Uterus (tissue), 4 donors: ENCODE results near the gene LIN52. TPM values are rescaled to one million over a fixed set of nuclear protein-coding genes. Genes with fewer than 3 reads are reported as not detected.

ENCODE experiments used
- DNase-seq, 2 donors: peaks; one replicate each; pipeline ENCODE4 v3.0.0-alpha.2; 2019 to 2020
- H3K27ac ChIP-seq, 2 donors: fragments of 200-600 bp; sonication (generic); 1 replicate in 1 of 2; 2 replicates in 1 of 2; pipeline ENCODE4 v1.5.1; 2016 to 2018
- H3K27me3 ChIP-seq, 2 donors: fragments of 200-600 bp; sonication (generic); one replicate each; pipeline ENCODE4 v1.5.1; 2018 to 2019; ENCODE audit warnings: control low read depth in 1 of 2
- H3K36me3 ChIP-seq, 2 donors: fragments of 200-600 bp; sonication (generic); one replicate each; pipeline ENCODE4 v1.5.1; 2019; ENCODE audit warnings: control low read depth in 1 of 2
- H3K4me1 ChIP-seq, 2 donors: fragments of 200-600 bp; sonication (generic); one replicate each; pipeline ENCODE4 v1.5.1; 2018 to 2019; ENCODE audit warnings: control low read depth in 1 of 2
- H3K4me3 ChIP-seq, 2 donors: fragments of 200-600 bp; sonication (generic); 1 replicate in 1 of 2; 2 replicates in 1 of 2; pipeline ENCODE4 v1.5.1; 2018 to 2019; ENCODE audit warnings: mild to moderate bottlenecking in 1 of 2
- H3K9me3 ChIP-seq, 2 donors: fragments of 200-600 bp; sonication (generic); one replicate each; pipeline ENCODE4 v1.5.1; 2019; ENCODE audit warnings: control low read depth in 1 of 2
- CTCF ChIP-seq, 4 experiments: fragments of 200-600 bp in 2 of 4; fragments of 450-650 bp in 2 of 4; sonication (generic) in 2 of 4; IDR thresholded peaks; one replicate each; pipeline ENCODE4 v1.5.1; 2016 to 2019; ENCODE audit warnings: antibody characterized with exemption in 4 of 4, mild to moderate bottlenecking in 2 of 4, moderate library complexity in 1 of 4
- POLR2A ChIP-seq, 2 donors: fragments of 450-650 bp; IDR thresholded peaks; one replicate each; pipeline ENCODE4 v1.6.1; 2016; ENCODE audit warnings: antibody characterized with exemption in 2 of 2, mild to moderate bottlenecking in 1 of 2, moderate library complexity in 1 of 2
- intact Hi-C: fragments of 100-400 bp; cut with DNase I; formaldehyde crosslinking; loops from one replicate; pipeline ENCODE4 v1.15.1; 2023; ENCODE audit warnings: low total_unique reads
- total RNA-seq, 4 donors: library from RNA; depleted of rRNA in 3 of 4; stranded (reverse); fragments of >200 nt in 3 of 4; gene quantifications; one replicate each; pipeline versions ENCODE4 v1.1.0 to v1.2.4, GENCODE V29; 2014 to 2023
- donor health status: DM: yes; HTN: yes; CAD: no.

LIN52 gene
- total RNA-seq, 4 donors from 2014 or later, result 4.4 to 12.7 (median 11.7) TPM

- Histone ChIP-seq H3K9me3 (no peaks in the 10 kb centered on the region), H3K36me3 (no peaks in the 10 kb centered on the region), H3K4me3 (no peak overlapping the region), H3K27me3 (no peaks in the 10 kb centered on the region), H3K4me1 (no peaks in the 10 kb centered on the region), H3K27ac (no peak overlapping the region)
- DNase-seq, result no peak
- intact Hi-C loops, result no loop called here
- TF ChIP-seq POLR2A (IDR thresholded peaks at IDR 0.05) (no peak), CTCF (IDR thresholded peaks at IDR 0.05) (no peak)
These were observed 57.8 kb downstream of the LIN52 start for GRCh38 chr14:74142523-74142922.

GRCh38 chr14:74144789-74145188 is 60.0 kb downstream of the LIN52 start:
- no peak for DNase-seq
- Histone ChIP-seq H3K27me3 (no peaks in the 10 kb centered on the region), H3K36me3 (no peaks in the 10 kb centered on the region), H3K4me1 (no peaks in the 10 kb centered on the region), H3K4me3 (no peak overlapping the region), H3K27ac (no peak overlapping the region), H3K9me3 (no peaks in the 10 kb centered on the region)
- intact Hi-C loops, result no loop called here
- TF ChIP-seq POLR2A (IDR thresholded peaks at IDR 0.05), result no peak
- no peak for TF ChIP-seq CTCF (IDR thresholded peaks at IDR 0.05)

- Histone ChIP-seq H3K9me3 (no peaks in the 10 kb centered on the region), H3K27me3 (no peaks in the 10 kb centered on the region), H3K4me3 (no peak overlapping the region), H3K4me1 (no peaks in the 10 kb centered on the region), H3K36me3 (no peaks in the 10 kb centered on the region), H3K27ac (no peak overlapping the region)
- intact Hi-C loops, result no loop called here
- TF ChIP-seq POLR2A (IDR thresholded peaks at IDR 0.05), result no peak
- TF ChIP-seq CTCF (IDR thresholded peaks at IDR 0.05), result no peak
- no peak for DNase-seq
These were observed 62.8 kb downstream of the LIN52 start for GRCh38 chr14:74147571-74147970.

GRCh38 chr14:74148705-74149104 is 63.9 kb downstream of the LIN52 start:
- no peaks in the 10 kb centered on the region for H3K36me3 ChIP-seq
- no peaks in the 10 kb centered on the region for H3K4me1 ChIP-seq
- H3K27me3 ChIP-seq, result no peaks in the 10 kb centered on the region
- no peak overlapping the region for H3K27ac ChIP-seq
- DNase-seq, result no peak
- H3K4me3 ChIP-seq, result no peak overlapping the region
- no peaks in the 10 kb centered on the region for H3K9me3 ChIP-seq
- TF ChIP-seq POLR2A (IDR thresholded peaks at IDR 0.05), result no peak
- TF ChIP-seq CTCF (IDR thresholded peaks at IDR 0.05), result no peak
- intact Hi-C loops, result no loop called here

- intact Hi-C loops, result no loop called here
- Histone ChIP-seq H3K4me1 (no peaks in the 10 kb centered on the region), H3K27me3 (no peaks in the 10 kb centered on the region), H3K36me3 (no peaks in the 10 kb centered on the region), H3K4me3 (no peak overlapping the region), H3K9me3 (no peaks in the 10 kb centered on the region), H3K27ac (no peak overlapping the region)
- TF ChIP-seq CTCF (IDR thresholded peaks at IDR 0.05) (no peak), POLR2A (IDR thresholded peaks at IDR 0.05) (no peak)
- DNase-seq, result no peak
These were observed 70.5 kb downstream of the LIN52 start for GRCh38 chr14:74155287-74155686.
